ENCODE measurements around the gene PGAP6. TPM values are rescaled to one million over a fixed set of nuclear protein-coding genes. Genes with fewer than 3 reads are reported as not detected.
A peak's percentile ranks its signal among the peaks of the same experiment; 100 is the strongest.

Gene PGAP6
- total RNA-seq, 1 experiment from 2014 or later, result 128 TPM

DNA sequence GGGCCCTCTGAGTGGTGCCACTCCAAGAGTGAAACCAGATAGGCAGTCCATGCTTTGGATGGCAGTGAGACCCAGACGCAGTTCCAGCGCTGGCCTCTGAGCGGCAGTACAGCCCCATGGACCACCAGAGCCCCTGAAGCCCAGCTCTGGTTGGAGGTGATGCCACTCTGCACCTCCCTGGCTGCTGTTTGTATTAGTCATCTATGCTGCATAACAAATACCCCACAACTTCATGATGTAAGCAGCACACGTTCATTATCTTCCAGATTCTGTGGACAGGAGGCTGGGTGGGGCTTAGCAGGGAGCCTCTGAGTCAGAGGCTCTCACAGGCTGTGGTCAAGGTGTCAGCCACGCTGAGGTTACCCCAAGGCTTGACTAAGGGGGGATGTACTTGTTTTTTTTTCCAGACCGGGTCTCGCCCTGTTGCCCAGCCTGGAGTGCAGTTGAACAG, 10.1 kb upstream of the PGAP6 start:
- intact Hi-C loops (cut with micrococcal nuclease; ENCODE audit: unreplicated experiment), result loop anchor here (5.0 kb wide), 1 partner anchor 105 kb away; no protein-coding TSS in a partner anchor
- POLR2A ChIA-PET, result interaction anchor here (0.7 kb wide), 1 partner anchor 101 kb away, joined by 3 read pairs; no protein-coding TSS in a partner anchor
- H3K27ac ChIP-seq (ENCODE audit: low read length), result no peak overlapping the region
- no TSS peak for BruUV-seq (replicated peaks)
- H3K4me3 ChIP-seq (ENCODE audit: low read depth in 2 of 2, low read length in 2 of 2), result no peak overlapping the region
- CTCF ChIA-PET, result interaction anchor here (0.7 kb wide), 3 partner anchors 103 to 133 kb away, joined by 4 read pairs; no protein-coding TSS in a partner anchor
- TF ChIP-seq, protein P1, sequence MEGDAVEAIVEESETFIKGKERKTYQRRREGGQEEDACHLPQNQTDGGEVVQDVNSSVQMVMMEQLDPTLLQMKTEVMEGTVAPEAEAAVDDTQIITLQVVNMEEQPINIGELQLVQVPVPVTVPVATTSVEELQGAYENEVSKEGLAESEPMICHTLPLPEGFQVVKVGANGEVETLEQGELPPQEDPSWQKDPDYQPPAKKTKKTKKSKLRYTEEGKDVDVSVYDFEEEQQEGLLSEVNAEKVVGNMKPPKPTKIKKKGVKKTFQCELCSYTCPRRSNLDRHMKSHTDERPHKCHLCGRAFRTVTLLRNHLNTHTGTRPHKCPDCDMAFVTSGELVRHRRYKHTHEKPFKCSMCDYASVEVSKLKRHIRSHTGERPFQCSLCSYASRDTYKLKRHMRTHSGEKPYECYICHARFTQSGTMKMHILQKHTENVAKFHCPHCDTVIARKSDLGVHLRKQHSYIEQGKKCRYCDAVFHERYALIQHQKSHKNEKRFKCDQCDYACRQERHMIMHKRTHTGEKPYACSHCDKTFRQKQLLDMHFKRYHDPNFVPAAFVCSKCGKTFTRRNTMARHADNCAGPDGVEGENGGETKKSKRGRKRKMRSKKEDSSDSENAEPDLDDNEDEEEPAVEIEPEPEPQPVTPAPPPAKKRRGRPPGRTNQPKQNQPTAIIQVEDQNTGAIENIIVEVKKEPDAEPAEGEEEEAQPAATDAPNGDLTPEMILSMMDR (IDR thresholded peaks at IDR 0.05), result peak; percentile 93
- TF ChIP-seq SIN3A (IDR thresholded peaks at IDR 0.05; ENCODE audit: borderline replicate concordance, insufficient read depth, low read depth, low read length), result no peak
- in situ Hi-C loops (cut with HindIII; ENCODE audit: low pct_unique_long_range_greater_than_20kb, low sequenced_read_pairs), result no loop called here
- no peaks in the 10 kb centered on the region for H3K9me3 ChIP-seq (ENCODE audit: control insufficient read depth, insufficient read depth, low read depth, low read length)
- peaks cover 17% of the 10 kb centered on the region for H3K4me1 ChIP-seq (ENCODE audit: control insufficient read depth, insufficient read depth, low read length)
- DNase-seq (ENCODE audit: low read depth, low spot score), result no peak
- H3K27me3 ChIP-seq (ENCODE audit: control insufficient read depth, insufficient read depth, low read length), result no peaks in the 10 kb centered on the region
- peak; percentile 71 for ATAC-seq
- no peaks in the 10 kb centered on the region for H3K36me3 ChIP-seq (ENCODE audit: control insufficient read depth, insufficient read depth, low read length)

DNA sequence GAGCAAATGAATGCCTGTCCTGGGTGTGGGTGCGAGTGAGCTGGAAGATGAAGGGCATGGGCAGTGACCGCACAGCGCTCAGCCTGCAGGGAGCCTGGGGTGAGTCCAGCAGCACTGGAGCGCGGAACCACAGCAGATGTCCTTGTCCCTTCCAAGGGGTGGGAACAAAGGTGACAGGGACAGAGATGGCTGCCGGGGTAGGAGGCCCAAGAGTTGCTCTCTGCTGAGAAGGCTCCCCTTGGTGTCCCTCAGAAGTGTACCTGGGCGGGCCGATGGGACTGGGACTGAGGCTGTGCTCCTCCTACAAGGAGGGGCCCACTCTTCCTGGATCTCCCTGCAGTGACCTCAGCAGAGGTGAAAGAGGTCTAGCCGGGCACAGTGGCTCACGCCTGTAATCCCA, 7.6 kb upstream of the PGAP6 start:
- Histone ChIP-seq H3K9me3 (ENCODE audit: control insufficient read depth, insufficient read depth, low read depth, low read length) (no peaks in the 10 kb centered on the region), H3K27me3 (ENCODE audit: control insufficient read depth, insufficient read depth, low read length) (no peaks in the 10 kb centered on the region), H3K27ac (ENCODE audit: low read length) (peak overlapping the region; percentile 69), H3K36me3 (ENCODE audit: control insufficient read depth, insufficient read depth, low read length) (no peaks in the 10 kb centered on the region), H3K4me1 (ENCODE audit: control insufficient read depth, insufficient read depth, low read length) (peaks cover 26% of the 10 kb centered on the region), H3K4me3 (ENCODE audit: low read depth in 2 of 2, low read length in 2 of 2) (no peak overlapping the region)
- POLR2A ChIA-PET, result no interaction called here
- DNase-seq (ENCODE audit: low read depth, low spot score) (no peak), ATAC-seq (peak; percentile 46; the same call in 1 of the 2 replicates)
- no TSS peak for BruUV-seq (replicated peaks)
- in situ Hi-C loops (cut with HindIII; ENCODE audit: low pct_unique_long_range_greater_than_20kb, low sequenced_read_pairs), result no loop called here
- CTCF ChIA-PET, result no interaction called here
- intact Hi-C loops (cut with micrococcal nuclease; ENCODE audit: unreplicated experiment), result loop anchor here (5.0 kb wide), 1 partner anchor 118 kb away; no protein-coding TSS in a partner anchor
- TF ChIP-seq, protein P1 (IDR thresholded peaks at IDR 0.05), result no peak
- TF ChIP-seq POLR2AphosphoS5 (IDR thresholded peaks at IDR 0.05; ENCODE audit: low read depth, low read length) (no peak), TCF7L2 (IDR thresholded peaks at IDR 0.05; ENCODE audit: low read depth, low read length) (no peak)
- TF ChIP-seq, protein P2, sequence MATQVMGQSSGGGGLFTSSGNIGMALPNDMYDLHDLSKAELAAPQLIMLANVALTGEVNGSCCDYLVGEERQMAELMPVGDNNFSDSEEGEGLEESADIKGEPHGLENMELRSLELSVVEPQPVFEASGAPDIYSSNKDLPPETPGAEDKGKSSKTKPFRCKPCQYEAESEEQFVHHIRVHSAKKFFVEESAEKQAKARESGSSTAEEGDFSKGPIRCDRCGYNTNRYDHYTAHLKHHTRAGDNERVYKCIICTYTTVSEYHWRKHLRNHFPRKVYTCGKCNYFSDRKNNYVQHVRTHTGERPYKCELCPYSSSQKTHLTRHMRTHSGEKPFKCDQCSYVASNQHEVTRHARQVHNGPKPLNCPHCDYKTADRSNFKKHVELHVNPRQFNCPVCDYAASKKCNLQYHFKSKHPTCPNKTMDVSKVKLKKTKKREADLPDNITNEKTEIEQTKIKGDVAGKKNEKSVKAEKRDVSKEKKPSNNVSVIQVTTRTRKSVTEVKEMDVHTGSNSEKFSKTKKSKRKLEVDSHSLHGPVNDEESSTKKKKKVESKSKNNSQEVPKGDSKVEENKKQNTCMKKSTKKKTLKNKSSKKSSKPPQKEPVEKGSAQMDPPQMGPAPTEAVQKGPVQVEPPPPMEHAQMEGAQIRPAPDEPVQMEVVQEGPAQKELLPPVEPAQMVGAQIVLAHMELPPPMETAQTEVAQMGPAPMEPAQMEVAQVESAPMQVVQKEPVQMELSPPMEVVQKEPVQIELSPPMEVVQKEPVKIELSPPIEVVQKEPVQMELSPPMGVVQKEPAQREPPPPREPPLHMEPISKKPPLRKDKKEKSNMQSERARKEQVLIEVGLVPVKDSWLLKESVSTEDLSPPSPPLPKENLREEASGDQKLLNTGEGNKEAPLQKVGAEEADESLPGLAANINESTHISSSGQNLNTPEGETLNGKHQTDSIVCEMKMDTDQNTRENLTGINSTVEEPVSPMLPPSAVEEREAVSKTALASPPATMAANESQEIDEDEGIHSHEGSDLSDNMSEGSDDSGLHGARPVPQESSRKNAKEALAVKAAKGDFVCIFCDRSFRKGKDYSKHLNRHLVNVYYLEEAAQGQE (IDR thresholded peaks at IDR 0.05; ENCODE audit: insufficient read depth in 1 of 2, low read depth in 2 of 2, low read length in 1 of 2), result no peak
